Endothelial cell of hepatic sinusoid (primary cell): ENCODE measurements around the gene SMIM27.
"Not testable (repeated sequence)": the region's sequence is repeated elsewhere in the genome, so short reads cannot be mapped to it uniquely, and the experiment has no call there.

Experiments
- in situ Hi-C: cut with HindIII; loops from 2 replicates; pipeline ENCODE4 v1.10.0; 2017; ENCODE audit warnings: low sequenced_read_pairs

Gene SMIM27, protein sequence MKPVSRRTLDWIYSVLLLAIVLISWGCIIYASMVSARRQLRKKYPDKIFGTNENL

DNA sequence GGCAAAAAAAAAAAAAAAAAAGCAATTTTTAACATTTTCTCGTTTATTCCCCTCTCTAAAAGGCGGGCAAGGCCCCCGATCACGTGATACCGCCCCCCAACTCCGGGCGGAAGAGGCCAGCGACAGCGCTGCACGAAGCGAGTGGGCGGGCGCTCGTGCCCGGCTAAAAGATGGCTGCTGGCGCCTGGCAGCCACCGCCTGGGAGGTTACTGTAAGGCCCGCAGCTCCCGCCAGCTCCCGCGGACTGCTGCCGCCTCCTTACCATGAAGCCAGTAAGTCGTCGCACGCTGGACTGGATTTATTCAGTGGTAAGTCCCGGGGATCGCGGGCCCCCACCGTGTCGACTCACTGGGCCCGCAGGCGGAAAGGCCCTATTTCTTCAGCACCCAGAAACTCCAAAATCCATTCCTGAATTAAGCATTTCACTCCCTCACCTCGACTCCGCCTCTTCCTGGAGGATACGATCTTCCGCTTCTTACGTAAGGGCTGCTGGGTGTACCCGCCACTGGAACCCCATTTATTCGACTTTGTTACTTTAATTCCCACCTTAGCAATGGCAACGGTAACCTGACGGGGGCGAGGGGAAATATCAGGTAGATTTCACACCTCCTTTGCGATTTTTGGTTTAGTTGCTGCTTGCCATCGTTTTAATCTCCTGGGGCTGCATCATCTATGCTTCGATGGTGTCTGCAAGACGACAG, at the start of gene SMIM27, which contains the start of gene TOPORS:
SMIM27 (plus strand) TSS at position 156 of the 701 bp plus-strand sequence; CDS start at position 264, 108 bp downstream.
TOPORS (minus strand) TSS at position 415 of the 701 bp plus-strand sequence; CDS start at position 265, 150 bp downstream.
- in situ Hi-C loops: loop anchor here (25.0 kb wide), 1 partner anchor 410 kb away; no protein-coding TSS in a partner anchor

DNA sequence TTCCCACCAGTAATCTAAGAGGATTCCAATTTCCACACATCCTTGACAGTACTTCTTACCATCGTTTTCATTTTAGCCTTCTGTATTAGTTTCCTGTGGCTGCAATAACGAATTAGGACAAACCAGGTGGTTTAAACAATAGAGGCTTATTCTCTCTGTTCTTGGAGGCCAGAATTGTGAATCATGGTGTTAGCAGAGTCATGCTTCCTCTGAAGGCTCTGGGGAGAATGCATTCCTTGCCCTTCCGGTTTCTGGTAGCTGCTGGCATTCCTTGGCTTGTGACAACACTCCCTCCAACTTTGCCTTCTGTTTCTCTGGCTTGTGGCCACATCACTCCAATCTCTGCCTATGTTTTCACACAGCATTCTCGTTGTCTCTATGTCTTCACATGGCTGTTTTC, 49.7 kb upstream of the SMIM27 start:
- in situ Hi-C loops: no loop called here

DNA sequence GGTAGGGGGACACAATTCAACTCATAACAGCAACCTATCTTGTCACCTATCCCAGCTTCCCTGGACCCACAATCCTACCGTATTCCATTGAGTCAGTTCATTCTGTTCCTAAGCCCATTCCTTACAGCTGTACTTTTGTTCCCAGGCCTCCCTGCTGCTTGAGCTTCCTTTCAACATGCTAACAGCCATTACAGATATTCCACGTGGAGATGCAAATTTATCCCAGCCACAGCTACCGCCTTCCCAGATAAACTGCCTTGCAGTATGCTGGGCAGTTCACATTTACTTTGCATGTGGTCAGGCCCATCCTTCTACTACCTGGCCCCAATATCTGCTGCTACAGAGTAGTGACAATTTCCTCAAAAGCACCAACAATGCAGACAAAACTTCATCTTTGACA, 49.1 kb upstream of the SMIM27 start:
- in situ Hi-C loops: no loop called here

DNA sequence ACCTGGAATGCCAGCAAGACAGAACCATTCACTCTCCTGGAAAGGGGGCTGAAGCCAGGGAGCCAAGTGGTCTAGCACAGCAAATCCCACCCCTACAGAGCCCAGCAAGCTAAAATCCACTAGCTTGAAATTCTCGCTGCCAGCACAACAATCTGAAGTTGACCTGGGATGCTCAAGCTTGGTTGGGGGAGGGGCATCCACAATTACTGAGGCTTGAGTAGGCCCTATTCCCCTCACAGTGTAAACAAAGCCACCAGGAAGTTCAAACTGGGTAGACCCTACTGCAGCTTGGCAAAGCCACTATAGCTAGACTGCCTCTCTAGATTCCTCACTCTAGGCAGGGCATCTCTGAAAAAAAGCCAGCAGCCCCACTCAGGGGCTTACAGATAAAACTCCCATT, 43.4 kb upstream of the SMIM27 start:
- in situ Hi-C loops: no loop called here

DNA sequence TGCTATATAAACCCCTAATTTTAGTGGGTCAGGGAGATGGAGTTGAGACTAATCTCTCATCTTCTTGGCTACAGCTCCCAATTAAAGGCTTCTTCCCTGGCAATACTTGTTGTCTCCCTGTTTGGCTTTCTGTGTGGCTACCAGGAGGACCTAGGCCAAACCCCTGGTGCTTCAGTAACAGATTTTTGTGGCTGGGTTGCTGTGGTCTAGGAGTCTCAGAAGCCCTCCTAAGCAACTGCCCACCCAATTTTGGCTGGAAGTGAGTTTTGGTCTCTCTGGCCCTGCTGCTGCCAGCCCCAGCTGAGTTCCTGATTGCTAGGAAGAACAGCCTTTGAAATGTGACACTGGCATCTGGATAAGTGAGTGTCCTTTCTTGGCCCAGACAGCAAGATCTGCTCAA, 35.9 kb upstream of the SMIM27 start:
- in situ Hi-C loops: loop anchor here (10.0 kb wide), 2 partner anchors 71 to 141 kb away; no protein-coding TSS in a partner anchor

DNA sequence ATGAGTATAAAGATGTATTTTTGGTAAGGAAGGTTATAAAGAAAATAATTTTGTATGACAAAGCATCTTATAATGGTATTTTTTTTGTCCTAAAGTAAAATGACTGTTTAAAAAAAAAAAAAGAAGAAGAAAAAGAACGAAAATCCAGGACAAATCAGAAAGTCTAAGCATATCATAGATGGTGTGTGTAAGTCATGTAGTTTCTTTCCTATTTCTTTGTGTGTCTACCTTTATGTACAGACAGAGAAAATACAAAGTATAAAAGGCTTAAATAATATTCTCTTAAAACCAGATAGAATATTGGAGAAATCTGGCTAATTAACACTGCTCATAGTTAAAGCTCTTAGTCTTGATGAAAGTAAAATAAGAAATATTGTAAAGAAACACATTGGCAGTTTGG, 33.9 kb upstream of the SMIM27 start:
- in situ Hi-C loops: loop anchor here (10.0 kb wide), 2 partner anchors 73 to 143 kb away; no protein-coding TSS in a partner anchor

DNA sequence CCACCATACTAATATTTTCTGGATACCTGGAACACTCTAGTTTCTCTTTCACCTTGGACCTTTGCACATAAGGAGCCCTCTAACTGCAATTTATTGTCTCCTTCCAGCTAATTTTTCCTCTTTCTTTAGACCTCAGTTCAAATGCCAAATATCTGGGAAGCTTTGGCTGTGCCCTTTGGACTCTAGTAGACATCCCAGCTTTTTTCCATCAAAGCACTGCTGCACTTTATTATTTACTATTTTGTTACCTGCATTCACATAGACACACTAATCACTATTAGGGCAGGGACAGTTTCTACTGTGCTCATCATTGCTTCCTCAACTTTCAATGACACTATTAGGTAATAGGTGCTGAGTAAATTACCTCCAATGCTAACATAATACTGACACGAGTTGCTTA, 28.2 kb upstream of the SMIM27 start:
- in situ Hi-C loops: no loop called here

DNA sequence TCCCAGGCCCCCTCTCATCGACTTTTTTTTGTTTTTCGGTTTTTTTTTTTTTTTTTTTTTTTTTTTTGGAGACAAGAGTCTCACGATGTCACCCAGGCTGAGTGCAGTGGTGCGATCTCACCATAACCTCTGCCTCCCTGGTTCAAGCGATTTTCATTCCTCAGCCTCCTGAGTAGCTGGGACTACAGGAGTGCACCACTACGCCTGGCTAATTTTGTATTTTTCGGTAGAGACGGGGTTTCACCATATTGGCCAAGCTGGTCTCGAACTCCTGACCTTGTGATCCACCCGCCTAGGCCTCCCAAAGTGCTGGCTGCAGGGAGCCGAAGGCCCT, 27.6 kb upstream of the SMIM27 start:
- in situ Hi-C loops: not testable (repeated sequence)

DNA sequence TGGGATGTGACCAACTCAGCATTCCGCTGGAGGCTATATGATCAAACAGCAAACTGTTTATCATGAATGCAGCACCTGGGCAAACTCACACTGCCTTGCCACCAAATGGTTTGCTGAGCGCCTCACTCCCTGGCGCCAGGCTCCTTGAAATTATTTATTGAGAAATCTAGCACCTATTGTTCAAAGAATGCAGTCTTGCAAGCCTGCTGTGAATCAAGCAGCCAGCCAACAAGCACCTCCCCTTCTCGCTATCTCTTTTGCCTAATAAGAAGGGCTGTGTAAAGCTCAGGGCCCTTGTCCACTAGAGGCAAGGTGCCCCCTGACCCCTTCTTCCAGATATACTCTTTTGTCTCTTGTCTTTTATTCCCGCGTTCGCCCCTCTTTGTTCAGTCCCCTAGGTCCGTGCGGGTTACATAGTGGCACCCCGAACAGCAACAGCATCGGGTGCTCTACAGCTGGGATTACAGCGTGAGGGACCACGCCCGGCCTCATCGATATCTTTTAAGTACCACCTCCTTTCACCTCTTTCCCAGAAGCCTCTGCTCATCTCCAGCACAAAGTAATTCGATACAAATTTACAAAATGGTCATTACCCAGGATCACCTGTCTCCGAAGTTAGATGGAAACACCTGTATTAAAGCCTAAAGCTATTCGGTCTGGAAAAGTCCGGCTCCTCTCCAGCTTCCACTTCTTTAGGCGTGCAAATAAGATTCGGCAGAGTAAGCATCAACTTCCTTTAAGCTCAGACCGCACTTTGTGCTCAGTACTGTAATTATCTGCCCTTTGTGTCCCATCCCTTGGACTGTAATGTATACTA, 27.0 kb upstream of the SMIM27 start:
- in situ Hi-C loops: no loop called here

DNA sequence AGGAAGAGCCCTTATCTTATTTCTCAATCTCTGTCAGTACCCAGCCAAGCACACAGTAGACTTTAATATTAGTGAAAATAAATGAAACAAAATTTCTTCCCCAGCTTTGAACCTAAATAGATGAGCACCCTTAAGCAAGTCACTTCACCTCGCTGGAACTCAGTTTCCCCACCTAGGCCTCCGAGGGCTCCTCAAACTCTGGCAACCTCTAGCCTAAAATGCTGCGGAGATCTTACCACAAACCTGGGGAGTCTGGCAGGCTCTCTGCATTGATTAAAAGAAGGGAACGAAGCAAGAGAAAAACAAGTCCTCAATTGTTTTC, 26.5 kb upstream of the SMIM27 start:
- in situ Hi-C loops: no loop called here

DNA sequence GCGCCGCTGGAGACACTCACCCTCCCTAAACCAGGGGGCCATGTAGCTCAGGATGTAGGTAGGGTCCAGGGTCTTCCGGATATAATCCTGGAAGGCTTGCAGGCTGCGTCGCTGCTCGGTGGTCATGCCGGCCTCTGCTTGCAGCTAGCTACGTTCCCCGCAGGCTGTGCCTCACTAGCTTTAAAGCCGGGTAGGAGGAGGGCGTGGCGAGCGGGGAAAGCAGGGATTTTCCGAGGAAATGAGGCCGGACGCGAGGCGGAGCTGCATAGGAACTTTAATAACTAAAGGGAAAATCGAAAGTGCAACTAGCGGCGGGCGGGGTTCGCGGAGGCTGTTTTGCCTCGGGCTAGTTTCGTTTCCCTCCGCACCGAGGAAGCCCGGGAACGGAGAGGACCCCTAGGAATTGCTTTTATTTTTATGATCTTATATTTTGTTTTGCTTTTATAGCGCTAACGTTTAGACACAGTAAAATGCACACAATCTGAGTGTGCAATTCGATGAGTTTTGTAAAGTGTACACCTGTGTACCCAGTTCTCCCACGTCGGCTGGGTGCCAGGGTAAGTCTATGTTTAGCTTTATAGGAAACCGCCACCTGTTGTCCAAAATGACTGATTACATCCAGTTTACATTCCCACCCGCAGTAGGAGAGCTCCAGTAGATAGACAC, 26.0 kb upstream of the SMIM27 start, which contains the start of gene RIGI:
RIGI (minus strand) TSS at position 156 of the 666 bp plus-strand sequence; CDS start at position 126, 30 bp downstream.
- in situ Hi-C loops: no loop called here

DNA sequence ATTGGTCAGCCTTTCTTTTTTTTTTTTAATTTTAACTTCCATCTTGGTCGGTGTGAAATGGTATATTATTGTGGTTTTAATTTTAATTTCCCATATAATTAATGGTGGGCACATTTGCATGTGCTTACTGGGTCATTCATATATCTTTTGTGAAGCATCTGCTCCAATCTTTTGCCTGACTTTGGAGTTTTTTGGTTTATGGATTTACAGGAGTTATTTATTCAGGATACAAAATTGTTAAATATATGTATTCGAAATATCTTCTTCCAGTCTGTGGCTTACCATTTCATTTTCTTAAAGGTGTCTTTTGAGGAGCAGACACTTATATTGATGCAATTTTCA, 25.4 kb upstream of the SMIM27 start:
- in situ Hi-C loops: no loop called here

DNA sequence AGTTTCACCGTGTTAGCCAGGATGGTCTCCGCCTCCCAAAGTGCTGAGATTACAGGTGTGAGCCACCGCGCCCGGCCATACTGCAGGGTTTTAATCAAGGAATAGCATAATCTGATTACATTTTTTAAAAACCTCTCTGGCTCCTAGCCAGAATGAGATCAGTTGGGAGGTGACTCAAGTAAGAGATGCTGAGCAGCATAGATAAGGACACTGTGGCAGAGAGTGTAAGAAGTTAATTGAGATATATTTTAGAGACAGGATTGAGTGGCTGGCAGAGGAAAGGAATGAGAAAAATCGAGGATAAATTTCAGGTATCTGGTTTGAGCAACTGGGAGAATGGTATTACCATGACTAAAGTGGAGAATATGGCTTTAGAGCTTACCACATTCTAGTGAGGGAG, 18.8 kb upstream of the SMIM27 start:
- in situ Hi-C loops: no loop called here

DNA sequence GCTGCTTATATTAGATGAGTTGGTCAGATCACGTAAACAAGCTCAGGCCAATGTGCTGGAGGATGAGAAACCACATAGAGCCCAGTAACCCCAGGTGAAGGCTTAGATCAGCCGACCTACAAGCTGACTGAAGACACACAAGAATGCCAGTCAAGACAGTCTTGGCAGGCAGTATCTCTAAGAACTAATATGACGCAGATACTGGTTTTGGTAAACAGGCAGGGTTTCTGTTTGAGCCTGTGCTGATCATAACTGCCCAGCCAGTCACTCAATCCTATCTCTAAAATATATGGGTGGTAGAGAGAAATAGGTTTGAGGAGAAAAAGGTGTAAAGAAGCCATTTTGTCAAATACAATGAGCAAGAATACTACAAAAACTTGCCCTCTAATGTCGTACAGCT, 18.3 kb upstream of the SMIM27 start:
- in situ Hi-C loops: no loop called here

DNA sequence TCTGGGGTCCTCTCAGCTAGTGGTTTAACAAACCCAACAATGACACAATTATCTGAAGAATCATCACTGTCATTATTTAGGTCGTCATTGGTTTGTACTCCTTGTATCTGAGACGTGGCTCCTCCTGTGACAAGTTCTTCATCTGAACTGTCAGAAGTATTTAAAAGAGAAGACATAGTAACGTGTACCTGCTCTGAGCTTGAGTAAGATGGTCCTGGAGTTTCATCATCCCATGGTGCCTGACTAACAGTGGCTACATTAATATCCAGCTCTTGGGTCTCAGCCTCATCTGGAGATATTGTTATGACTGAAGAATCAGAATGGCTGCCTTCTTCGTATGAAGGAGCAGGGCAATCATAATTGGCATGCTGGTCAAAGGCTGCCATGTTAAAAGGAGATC, 9.1 kb upstream of the SMIM27 start:
- in situ Hi-C loops: no loop called here

DNA sequence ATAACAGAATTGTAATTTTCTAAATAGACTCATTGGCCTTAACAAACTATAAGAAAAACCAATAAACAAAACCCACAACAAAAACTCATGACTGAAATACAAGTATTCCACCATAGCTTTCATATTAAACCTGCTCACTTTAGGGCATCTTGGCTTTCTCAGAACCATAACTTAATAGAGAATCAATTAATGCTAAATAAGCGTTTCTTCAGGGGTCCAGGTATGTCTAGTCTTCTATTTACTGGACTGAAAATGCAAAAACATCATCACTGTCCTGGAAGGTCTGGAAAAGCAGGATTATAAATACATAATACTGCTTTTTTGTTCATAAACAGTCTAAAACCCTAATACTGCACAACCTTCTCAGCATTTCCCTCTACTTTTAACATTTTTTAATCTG, 6.2 kb upstream of the SMIM27 start:
- in situ Hi-C loops: no loop called here

DNA sequence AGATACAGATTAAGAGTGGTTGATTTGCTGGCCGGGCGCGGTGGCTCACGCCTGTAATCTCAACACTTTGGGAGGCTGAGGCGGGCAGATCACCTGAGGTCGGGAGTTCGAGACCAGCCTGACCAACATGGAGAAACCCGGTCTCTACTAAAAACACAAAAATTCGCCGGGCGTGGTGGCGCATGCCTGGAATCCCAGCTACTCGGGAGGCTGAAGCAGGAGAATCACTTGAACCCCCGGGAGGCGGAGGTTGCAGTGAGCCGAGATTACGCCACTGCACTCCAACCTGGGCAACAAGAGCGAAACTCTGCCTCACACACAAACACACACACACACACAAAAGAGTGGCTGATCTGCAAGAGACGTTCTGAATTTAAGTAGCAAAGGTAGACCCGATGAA, 3.9 kb upstream of the SMIM27 start:
- in situ Hi-C loops: not testable (repeated sequence)

DNA sequence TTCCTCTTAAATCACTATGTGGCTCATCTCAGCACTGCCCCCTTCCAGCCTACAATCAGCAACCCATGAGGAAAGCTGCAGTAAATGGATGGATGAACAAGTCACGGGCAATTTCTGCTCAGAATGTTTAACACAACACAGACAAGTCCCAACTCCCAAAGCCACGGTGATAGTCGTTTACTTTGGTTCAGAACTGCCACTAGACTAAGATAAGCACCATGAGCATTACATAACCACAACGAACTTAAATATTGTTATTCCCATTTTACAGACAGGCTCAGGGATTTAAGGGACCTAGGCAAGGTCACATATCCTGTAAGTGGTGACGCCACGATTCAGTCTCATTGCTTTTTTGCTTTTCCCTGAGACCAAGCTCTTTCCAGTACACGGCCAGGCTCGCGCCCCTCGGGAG, 2.0 kb upstream of the SMIM27 start:
- in situ Hi-C loops: loop anchor here (25.0 kb wide), 1 partner anchor 412 kb away; no protein-coding TSS in a partner anchor

DNA sequence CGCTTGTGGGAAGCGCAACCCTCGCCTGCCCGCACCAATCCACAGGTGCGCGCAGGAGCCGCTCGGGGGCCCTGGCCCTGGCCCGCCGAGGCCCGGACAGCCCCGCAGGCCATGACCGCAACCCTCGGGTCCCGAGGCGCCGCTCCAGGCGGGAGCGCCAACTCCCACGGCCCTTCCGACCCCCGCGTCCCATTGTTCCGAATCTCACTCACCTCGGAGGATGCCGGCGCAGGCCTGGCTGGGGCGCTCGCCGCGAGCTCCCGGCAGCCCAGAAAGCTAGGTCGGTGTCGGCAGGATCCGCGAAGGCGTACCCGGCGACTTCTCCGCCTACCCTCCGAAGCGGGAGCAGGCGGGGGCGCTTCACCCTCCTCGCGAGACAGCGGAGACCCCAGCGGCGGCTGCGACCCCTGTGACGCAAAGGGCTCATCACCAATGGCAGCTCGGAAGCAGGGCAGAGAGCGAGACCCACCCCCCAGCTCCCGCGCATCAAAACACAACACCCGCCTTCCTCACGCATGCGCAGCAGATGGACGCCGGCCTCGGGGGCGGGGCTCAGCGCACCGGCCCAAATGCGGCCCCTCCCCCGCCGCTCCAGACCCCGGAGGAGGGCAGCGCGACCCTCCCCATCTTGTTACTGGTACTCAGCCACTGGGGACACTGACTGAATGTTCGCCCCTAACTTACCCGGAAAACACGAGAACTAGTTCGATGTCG, 1.4 kb upstream of the SMIM27 start:
- in situ Hi-C loops: loop anchor here (25.0 kb wide), 1 partner anchor 412 kb away; no protein-coding TSS in a partner anchor

DNA sequence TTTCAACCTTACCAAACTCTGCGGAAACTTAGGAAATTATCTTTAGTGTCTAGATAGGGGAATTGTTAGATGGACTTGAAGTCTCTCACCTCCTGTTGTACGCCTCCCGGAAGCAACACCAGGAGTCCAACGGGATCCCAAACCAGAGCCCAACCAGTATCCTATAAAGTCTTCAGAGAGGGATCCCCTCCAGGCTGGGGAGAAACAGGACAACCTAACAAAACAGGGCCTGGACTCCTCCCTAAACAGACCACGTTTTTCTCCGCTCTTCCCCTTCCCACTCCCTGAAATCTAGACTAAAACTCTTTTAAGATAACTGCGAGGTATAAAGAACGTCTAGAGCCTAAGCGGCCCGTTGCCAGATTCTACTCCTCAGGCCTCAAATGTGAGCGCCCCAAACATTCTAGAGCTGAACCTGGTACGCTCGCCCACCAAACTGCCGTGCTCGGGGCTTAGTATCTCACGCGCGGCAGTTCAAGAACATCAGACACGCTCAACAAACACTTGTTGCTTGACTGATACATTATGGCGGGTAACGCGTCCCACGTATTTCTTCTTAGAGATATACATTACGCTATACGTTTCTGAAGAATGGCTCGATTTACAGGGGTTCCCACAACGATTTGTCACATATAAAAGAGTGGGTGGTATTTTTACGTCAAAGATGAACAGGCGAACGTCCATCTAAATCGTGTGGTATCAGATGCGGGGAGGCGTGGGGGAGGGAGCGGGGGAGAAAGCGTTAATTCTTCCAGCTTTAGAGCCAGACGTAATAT, 663 bp upstream of the SMIM27 start:
- in situ Hi-C loops: loop anchor here (25.0 kb wide), 1 partner anchor 411 kb away; no protein-coding TSS in a partner anchor
